Measurements from ENCODE around the gene GRIN2A. TPM values are rescaled to one million over a fixed set of nuclear protein-coding genes. Genes with fewer than 3 reads are reported as not detected.

GRIN2A gene
- polyA plus RNA-seq, 1 donor from 2014 or later = 0.11 TPM

DNA sequence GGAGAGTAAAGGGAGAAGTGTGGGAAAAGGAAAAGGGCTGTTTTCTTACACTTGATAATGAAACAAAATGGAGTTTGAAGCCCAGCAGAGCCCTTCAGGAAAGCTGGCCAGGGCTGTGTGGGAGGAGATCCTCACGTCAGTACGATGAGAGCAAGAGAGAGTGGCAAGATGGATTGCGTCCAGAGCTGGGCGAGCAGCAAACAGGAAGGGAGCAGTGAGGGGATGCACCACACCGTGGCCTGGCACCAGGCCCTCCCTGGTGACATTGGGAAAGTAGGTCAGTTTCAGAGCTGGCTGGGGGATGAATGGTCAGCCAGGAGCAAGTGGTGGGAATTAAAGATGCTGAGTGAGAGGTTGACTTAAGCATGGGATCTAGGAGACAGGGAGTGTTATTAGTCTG is 273.6 kb downstream of the GRIN2A start:
- Histone ChIP-seq H2AFZ (ENCODE audit: low read depth, low read length) (no peak overlapping the region), H3K27ac (ENCODE audit: low read length) (no peak overlapping the region)
- TF ChIP-seq SMC3 (conservative IDR thresholded peaks at IDR 0.05; ENCODE audit: poor library complexity) = no peak
- no peak for TF ChIP-seq RAD21 (conservative IDR thresholded peaks at IDR 0.05)
- no peak for TF ChIP-seq MXI1 (conservative IDR thresholded peaks at IDR 0.05; ENCODE audit: poor library complexity, severe bottlenecking)
- no peak for TF ChIP-seq POLR2AphosphoS5 (IDR thresholded peaks at IDR 0.05)
- TF ChIP-seq REST (IDR thresholded peaks at IDR 0.05; ENCODE audit: borderline replicate concordance) = no peak
- TF ChIP-seq TAF1 (IDR thresholded peaks at IDR 0.05; ENCODE audit: low read depth) = no peak
- no peak for TF ChIP-seq EZH2 (IDR thresholded peaks at IDR 0.05; ENCODE audit: borderline replicate concordance, insufficient read depth, low read length, poor library complexity, severe bottlenecking)
- no peak for TF ChIP-seq EP300 (conservative IDR thresholded peaks at IDR 0.05; ENCODE audit: poor library complexity, severe bottlenecking)
- TF ChIP-seq CTCF (IDR thresholded peaks at IDR 0.05; ENCODE audit: poor library complexity, severe bottlenecking) = no peak

GRCh38 chr16:9907752-9908151 is 274.5 kb downstream of the GRIN2A start:
- Histone ChIP-seq H3K9me2 (ENCODE audit: insufficient read depth, low read length) (no peaks in the 10 kb centered on the region), H3K9ac (ENCODE audit: low read length) (no peak overlapping the region), H3F3A (ENCODE audit: insufficient read depth, low read length, poor library complexity, severe bottlenecking) (no peaks in the 10 kb centered on the region), H3K4me3 (ENCODE audit: low read length) (no peak overlapping the region), H3K27me3 (ENCODE audit: insufficient read depth, low read depth, low read length) (no peaks in the 10 kb centered on the region), H4K20me1 (ENCODE audit: insufficient read depth) (no peaks in the 10 kb centered on the region), H3K9me3 (ENCODE audit: low read length) (no peaks in the 10 kb centered on the region), H3K36me3 (ENCODE audit: insufficient read depth, low read length) (no peaks in the 10 kb centered on the region), H3K79me2 (replicated peaks; ENCODE audit: insufficient read depth, low read length) (no peaks in the 10 kb centered on the region), H3K4me2 (ENCODE audit: low read length) (no peak overlapping the region), H3K27ac (ENCODE audit: low read length) (no peak overlapping the region), H2AFZ (ENCODE audit: low read depth, low read length) (no peak overlapping the region)
- no peak for TF ChIP-seq POLR2AphosphoS5 (IDR thresholded peaks at IDR 0.05)
- TF ChIP-seq TAF1 (IDR thresholded peaks at IDR 0.05; ENCODE audit: low read depth) = no peak
- TF ChIP-seq EP300 (conservative IDR thresholded peaks at IDR 0.05; ENCODE audit: poor library complexity, severe bottlenecking) = no peak
- TF ChIP-seq CTCF (IDR thresholded peaks at IDR 0.05; ENCODE audit: poor library complexity, severe bottlenecking) = no peak
- TF ChIP-seq MXI1 (conservative IDR thresholded peaks at IDR 0.05; ENCODE audit: poor library complexity, severe bottlenecking) = no peak
- TF ChIP-seq EZH2 (IDR thresholded peaks at IDR 0.05; ENCODE audit: borderline replicate concordance, insufficient read depth, low read length, poor library complexity, severe bottlenecking) = no peak
- no peak for TF ChIP-seq RAD21 (conservative IDR thresholded peaks at IDR 0.05)
- no peak for TF ChIP-seq SMC3 (conservative IDR thresholded peaks at IDR 0.05; ENCODE audit: poor library complexity)
- no peak for TF ChIP-seq REST (IDR thresholded peaks at IDR 0.05; ENCODE audit: borderline replicate concordance)

More for the DNA sequence above, 273.6 kb downstream of the GRIN2A start:
- H3K4me3 ChIP-seq (ENCODE audit: low read length) = no peak overlapping the region
- H3K4me2 ChIP-seq (ENCODE audit: low read length) = no peak overlapping the region
- H3K9me3 ChIP-seq (ENCODE audit: low read length) = no peaks in the 10 kb centered on the region
- H3K9ac ChIP-seq (ENCODE audit: low read length) = no peak overlapping the region
- no peaks in the 10 kb centered on the region for H3K36me3 ChIP-seq (ENCODE audit: insufficient read depth, low read length)
- H3K27me3 ChIP-seq (ENCODE audit: insufficient read depth, low read depth, low read length) = no peaks in the 10 kb centered on the region
- no peaks in the 10 kb centered on the region for H4K20me1 ChIP-seq (ENCODE audit: insufficient read depth)
- H3F3A ChIP-seq (ENCODE audit: insufficient read depth, low read length, poor library complexity, severe bottlenecking) = no peaks in the 10 kb centered on the region
- no peaks in the 10 kb centered on the region for H3K9me2 ChIP-seq (ENCODE audit: insufficient read depth, low read length)
- H3K79me2 ChIP-seq (replicated peaks; ENCODE audit: insufficient read depth, low read length) = no peaks in the 10 kb centered on the region
